SK-N-SH (cell line): Measurements from ENCODE around the gene NIBAN1. TPM values are rescaled to one million over a fixed set of nuclear protein-coding genes. Genes with fewer than 3 reads are reported as not detected.

ENCODE experiments used
- CTCF ChIA-PET: fragments of 300-600, 350-600 bp; formaldehyde crosslinking; extraction: SDS; loops from one replicate; lab custom pipeline; 2021; lab: Yijun Ruan, JAX
- POLR2A ChIA-PET: fragments of 350-600 bp; sonication (Branson Sonifier 250); formaldehyde crosslinking; extraction: SDS; loops from one replicate; lab custom pipeline; 2020; ENCODE audit warnings: antibody characterized with exemption, inconsistent platforms; lab: Yijun Ruan, JAX
- DNase-seq: peaks from one replicate; pipeline ENCODE4 v3.0.0; 2012
- H2AFZ ChIP-seq: fragments of 200-600 bp; sonication (generic); 2 replicates; pipeline ENCODE4 v1.8.1; 2016; ENCODE audit warnings: antibody characterized with exemption, mild to moderate bottlenecking, low read depth
- H3F3A ChIP-seq: fragments of 200-600 bp; sonication (generic); replicated peaks from 2 replicates; pipeline ENCODE3; 2016; ENCODE audit warnings: antibody characterized with exemption, mild to moderate bottlenecking; ENCODE audit not compliant: insufficient read depth
- H3K27ac ChIP-seq, 2 experiments: fragments of 200-500 bp in 1 of 2; fragments of 200-600 bp in 1 of 2; sonication (Bioruptor generic) in 1 of 2; sonication (generic), shearing (Covaris generic) in 1 of 2; 2 replicates each; pipeline versions ENCODE4 v1.5.1 to v1.6.1; 2014 to 2016; ENCODE audit warnings: low read depth in 2 of 2, inconsistent platforms in 1 of 2, low read length in 1 of 2, mild to moderate bottlenecking in 1 of 2, mixed read lengths in 1 of 2
- H3K27me3 ChIP-seq: fragments of 200-600 bp; sonication (generic), shearing (Covaris generic); 2 replicates; pipeline ENCODE4 v1.6.1; 2016; ENCODE audit warnings: mixed run types; ENCODE audit not compliant: insufficient read depth
- H3K36me3 ChIP-seq, 2 experiments: fragments of 200-500 bp in 1 of 2; fragments of 200-600 bp in 1 of 2; sonication (Bioruptor generic) in 1 of 2; sonication (generic) in 1 of 2; replicated peaks in 1 of 2; 2 replicates each; pipeline versions ENCODE3 to v1.5.1; 2014 to 2016; ENCODE audit warnings: low read length in 1 of 2, mild to moderate bottlenecking in 1 of 2; ENCODE audit not compliant: insufficient read depth in 2 of 2, control insufficient read depth in 1 of 2
- H3K4me1 ChIP-seq, 2 experiments: fragments of 200-500 bp in 1 of 2; fragments of 200-600 bp in 1 of 2; sonication (Bioruptor generic) in 1 of 2; sonication (generic), shearing (Covaris generic) in 1 of 2; 2 replicates each; pipeline versions ENCODE4 v1.5.1 to v1.6.1; 2014 to 2016; ENCODE audit warnings: low read depth in 1 of 2, low read length in 1 of 2, mixed run types in 1 of 2; ENCODE audit not compliant: insufficient read depth in 2 of 2, control insufficient read depth in 1 of 2
- H3K4me2 ChIP-seq: fragments of 200-600 bp; sonication (generic), shearing (Covaris generic); 2 replicates; pipeline ENCODE4 v1.6.1; 2017; ENCODE audit warnings: mixed run types
- H3K4me3 ChIP-seq, 2 experiments: fragments of 200-500 bp in 1 of 2; fragments of 200-600 bp in 1 of 2; sonication (Bioruptor generic) in 1 of 2; sonication (generic), shearing (Covaris generic) in 1 of 2; 2 replicates each; pipeline versions ENCODE4 v1.5.1 to v1.8.1; 2014 to 2016; ENCODE audit warnings: low read depth in 2 of 2, inconsistent platforms in 1 of 2, low read length in 1 of 2, mild to moderate bottlenecking in 1 of 2, mixed read lengths in 1 of 2, moderate library complexity in 1 of 2
- H3K79me2 ChIP-seq: fragments of 200-600 bp; sonication (generic); 2 replicates; pipeline ENCODE4 v1.8.1; 2017; ENCODE audit warnings: mild to moderate bottlenecking; ENCODE audit not compliant: insufficient read depth
- H3K9ac ChIP-seq: fragments of 200-600 bp; sonication (generic); 2 replicates; pipeline ENCODE4 v1.6.1; 2017; ENCODE audit warnings: mixed run types
- H3K9me2 ChIP-seq: fragments of 200-600 bp; sonication (generic); 2 replicates; pipeline ENCODE4 v1.6.1; 2017; ENCODE audit warnings: mixed run types
- H3K9me3 ChIP-seq: fragments of 200-600 bp; sonication (generic); 2 replicates; pipeline ENCODE4 v1.6.1; 2017; ENCODE audit warnings: mixed run types, mild to moderate bottlenecking, moderate library complexity
- H4K20me1 ChIP-seq: fragments of 200-600 bp; sonication (generic); 2 replicates; pipeline ENCODE4 v1.6.1; 2017; ENCODE audit warnings: mild to moderate bottlenecking, mixed run types; ENCODE audit not compliant: insufficient read depth
- CTCF ChIP-seq: fragments of 200-600 bp; sonication (generic); IDR thresholded peaks from 2 replicates; pipeline ENCODE4 v1.6.1; 2017; ENCODE audit warnings: antibody characterized with exemption, mild to moderate bottlenecking, moderate library complexity
- ELF1 ChIP-seq: IDR thresholded peaks from 2 replicates; pipeline ENCODE4 v1.4.0; 2012
- FOXJ3 ChIP-seq: sonication (generic); formaldehyde crosslinking; IDR thresholded peaks from 2 replicates; pipeline ENCODE4 v1.5.1; 2020; ENCODE audit warnings: mild to moderate bottlenecking, missing genetic modification reagents
- FOXM1 ChIP-seq: IDR thresholded peaks from 2 replicates; pipeline ENCODE4 v1.4.0; 2012; ENCODE audit warnings: low read depth, mild to moderate bottlenecking
- GABPA ChIP-seq: IDR thresholded peaks from 2 replicates; pipeline ENCODE4 v1.4.0; 2012; ENCODE audit warnings: low read depth, mild to moderate bottlenecking
- GATA2 ChIP-seq: sonication (generic); formaldehyde crosslinking; IDR thresholded peaks from 2 replicates; pipeline ENCODE4 v1.5.0; 2020; ENCODE audit warnings: mild to moderate bottlenecking, missing genetic modification reagents
- MAX ChIP-seq: IDR thresholded peaks from 2 replicates; pipeline ENCODE4 v1.4.0; 2012; ENCODE audit warnings: low read depth
- MXI1 ChIP-seq: IDR thresholded peaks from 2 replicates; pipeline ENCODE4 v1.6.1; 2012; ENCODE audit warnings: mild to moderate bottlenecking, low read depth, low read length, improper control_type of control experiment
- PBX3 ChIP-seq: IDR thresholded peaks from 2 replicates; pipeline ENCODE4; 2012
- RAD21 ChIP-seq: IDR thresholded peaks from 2 replicates; pipeline ENCODE4 v1.6.1; 2012; ENCODE audit warnings: mild to moderate bottlenecking, low read length
- RCOR1 ChIP-seq: fragments of 150-350 bp; IDR thresholded peaks from 2 replicates; pipeline ENCODE4 v1.6.1; 2017; ENCODE audit warnings: antibody characterized with exemption, low read length
- REST ChIP-seq: IDR thresholded peaks from 2 replicates; pipeline ENCODE4 v1.6.1; 2012; ENCODE audit warnings: mild to moderate bottlenecking, low read depth, low read length, moderate library complexity
- RXRA ChIP-seq: IDR thresholded peaks from 2 replicates; pipeline ENCODE4 v1.4.0; 2012; ENCODE audit warnings: low read depth, mild to moderate bottlenecking, borderline replicate concordance
- USF2 ChIP-seq: fragments of 150-350 bp; IDR thresholded peaks from 2 replicates; pipeline ENCODE4 v1.6.1; 2017; ENCODE audit warnings: antibody characterized with exemption, low read length, low read depth, borderline replicate concordance
- YY1 ChIP-seq: IDR thresholded peaks from 2 replicates; pipeline ENCODE4 v1.4.0; 2012; ENCODE audit warnings: low read depth, mild to moderate bottlenecking
- ZBTB33 ChIP-seq: IDR thresholded peaks from 2 replicates; pipeline ENCODE4 v1.4.0; 2012; ENCODE audit warnings: low read depth, borderline replicate concordance
- WGBS: methylation state at CpG from one replicate; pipeline ENCODE4 v1.1.6; 2017; ENCODE audit warnings: low lambda C conversion rate; 5-methylcytosine and 5-hydroxymethylcytosine counted together
- polyA plus RNA-seq, 3 experiments: library from polyadenylated mRNA; depleted of rRNA; stranded (reverse); fragments of >200 nt; gene quantifications; 2 replicates each; pipeline ENCODE4 v1.2.3, GENCODE V29; 2012

The NIBAN1 gene
- polyA plus RNA-seq, 1 of the 3 experiments (the other 2 are of a cell fraction) = 23.9 TPM

GRCh38 chr1:184932319-184932718 lies 42.0 kb downstream of the NIBAN1 start:
- H3F3A ChIP-seq = peaks cover 6% of the 10 kb centered on the region
- no peak for DNase-seq
- H2AFZ ChIP-seq = no peak overlapping the region
- no peak overlapping the region for H3K9ac ChIP-seq
- POLR2A ChIA-PET = no interaction called here
- no peaks in the 10 kb centered on the region; a peak in 1 of 4 replicates for H3K4me1 ChIP-seq
- H3K4me3 ChIP-seq = no peak overlapping the region
- H3K27me3 ChIP-seq = no peaks in the 10 kb centered on the region
- H4K20me1 ChIP-seq = no peaks in the 10 kb centered on the region
- H3K4me2 ChIP-seq = no peak overlapping the region
- CTCF ChIA-PET = no interaction called here
- peaks cover 4% of the 10 kb centered on the region; the same call in 1 of the 2 replicates for H3K9me2 ChIP-seq
- no peaks in the 10 kb centered on the region for H3K9me3 ChIP-seq
- H3K27ac ChIP-seq = no peak overlapping the region
- TF ChIP-seq GATA2 (CRISPR knock-in tag) (no peak), YY1 (no peak), ZBTB33 (no peak), FOXM1 (no peak), USF2 (no peak), PBX3 (no peak), MXI1 (no peak), MAX (no peak), ELF1 (no peak), GABPA (no peak), RCOR1 (no peak), RAD21 (no peak), REST (no peak), CTCF (no peak), FOXJ3 (CRISPR knock-in tag) (no peak), RXRA (no peak)
- 99% methylated on average over 7 of the region's 7 CpGs for WGBS
- no peaks in the 10 kb centered on the region for H3K79me2 ChIP-seq
- H3K36me3 ChIP-seq = peaks cover 0 to 5% of the 10 kb centered on the region in 2 experiments
